D721Med (cell line): ENCODE measurements around the gene PAX7.

Experiments
- DNase-seq: peaks from one replicate; pipeline ENCODE4 v3.0.0; 2011; ENCODE audit warnings: low spot score; ENCODE audit not compliant: insufficient read length
- FAIRE-seq: peaks from 2 replicates; lab custom pipeline; 2011; peaks lifted over from hg19 to GRCh38; lab: Jason Lieb, UNC
- CTCF ChIP-seq: IDR thresholded peaks from 2 replicates; pipeline ENCODE4 v1.5.1; 2012; ENCODE audit warnings: mild to moderate bottlenecking, control low read depth; ENCODE audit not compliant: insufficient read depth; ENCODE audit errors: missing control alignments

PAX7 gene

GRCh38 chr1:18730321-18730720, 99.7 kb downstream of the PAX7 start:
- TF ChIP-seq CTCF: no peak
- FAIRE-seq: no peak
- no peak for DNase-seq

- TF ChIP-seq CTCF: no peak
- no peak for DNase-seq
- FAIRE-seq: no peak
Measured at GRCh38 chr1:18731148-18731547, 100.5 kb downstream of the PAX7 start.

GRCh38 chr1:18731591-18732235, 101.1 kb downstream of the PAX7 start:
- no peak for DNase-seq
- FAIRE-seq: no peak

GRCh38 chr1:18732686-18733085, 102.0 kb downstream of the PAX7 start:
- DNase-seq (no peak), FAIRE-seq (no peak)
- TF ChIP-seq CTCF: no peak

More at GRCh38 chr1:18731591-18732235, 101.1 kb downstream of the PAX7 start:
- TF ChIP-seq CTCF: no peak

GRCh38 chr1:18734001-18734400, 103.4 kb downstream of the PAX7 start:
- TF ChIP-seq CTCF: no peak
- FAIRE-seq: no peak

GRCh38 chr1:18734461-18735223, 104.0 kb downstream of the PAX7 start:
- TF ChIP-seq CTCF: no peak
- no peak for FAIRE-seq
- no peak for DNase-seq

More at GRCh38 chr1:18734001-18734400, 103.4 kb downstream of the PAX7 start:
- DNase-seq: no peak
